Astrocyte of the cerebellum (primary cell): ENCODE measurements around the gene GLOD5.

ENCODE experiments used
- DNase-seq: peaks from one replicate; pipeline ENCODE4 v3.0.0-alpha.2; 2011; ENCODE audit warnings: low read depth
- H3K4me3 ChIP-seq: 2 replicates; pipeline ENCODE4 v1.5.1; 2011; ENCODE audit warnings: mild to moderate bottlenecking, low read depth, low read length, moderate library complexity
- CTCF ChIP-seq: IDR thresholded peaks from 2 replicates; pipeline ENCODE4 v1.5.1; 2012; ENCODE audit warnings: low read length, low read depth, moderate library complexity, mild to moderate bottlenecking; ENCODE audit errors: missing control alignments
- in situ Hi-C: cut with HindIII; loops from 2 replicates; pipeline ENCODE4 v1.10.0; 2017; ENCODE audit warnings: low sequenced_read_pairs

Gene GLOD5

GRCh38 chrX:48782795-48783194, 21.2 kb downstream of the GLOD5 start:
- H3K4me3 ChIP-seq, result no peak overlapping the region
- in situ Hi-C loops, result no loop called here
- TF ChIP-seq CTCF, result no peak
- no peak for DNase-seq

- TF ChIP-seq CTCF, result no peak
- in situ Hi-C loops, result no loop called here
- no peak overlapping the region for H3K4me3 ChIP-seq
These were observed 23.2 kb downstream of the GLOD5 start for GRCh38 chrX:48784726-48785125.

GRCh38 chrX:48785186-48785539, 23.6 kb downstream of the GLOD5 start:
- no peak for DNase-seq
- in situ Hi-C loops, result no loop called here
- H3K4me3 ChIP-seq, result no peak overlapping the region
- TF ChIP-seq CTCF, result no peak

More at GRCh38 chrX:48784726-48785125, 23.2 kb downstream of the GLOD5 start:
- DNase-seq, result no peak

GRCh38 chrX:48785540-48786214, 24.1 kb downstream of the GLOD5 start:
- no peak for TF ChIP-seq CTCF
- no peak overlapping the region for H3K4me3 ChIP-seq
- DNase-seq, result no peak

GRCh38 chrX:48786341-48786800, 24.8 kb downstream of the GLOD5 start, which contains the start of gene GATA1:
TSS of gene GATA1 (plus strand) at chrX:48786590. CDS start at chrX:48791110, 4,520 bp downstream.
- DNase-seq, result no peak
- in situ Hi-C loops, result no loop called here
- TF ChIP-seq CTCF, result no peak
- H3K4me3 ChIP-seq, result no peak within 1 kb of the TSS

More at GRCh38 chrX:48785540-48786214, 24.1 kb downstream of the GLOD5 start:
- in situ Hi-C loops, result no loop called here

GRCh38 chrX:48786825-48787504, 25.4 kb downstream of the GLOD5 start:
- no peak for TF ChIP-seq CTCF

More at GRCh38 chrX:48786825-48787504, 25.4 kb downstream of the GLOD5 start:
- no peak overlapping the region for H3K4me3 ChIP-seq
- in situ Hi-C loops, result no loop called here
- DNase-seq, result no peak
